Activated CD8-positive, alpha-beta memory T cell treated with anti-CD3 and anti-CD28 coated beads, Interleukin-2, amount 50 U/mL, for 1 hour (primary cell): ENCODE results near the gene TMEM127.
A peak's percentile ranks its signal among the peaks of the same experiment; 100 is the strongest.
"Not testable (repeated sequence)": the region's sequence is repeated elsewhere in the genome, so short reads cannot be mapped to it uniquely, and the experiment has no call there.

Experiments used
- DNase-seq: peaks from one replicate; pipeline ENCODE4 v3.0.0-alpha.2; 2020; ENCODE audit errors: extremely low read depth

The TMEM127 gene, protein sequence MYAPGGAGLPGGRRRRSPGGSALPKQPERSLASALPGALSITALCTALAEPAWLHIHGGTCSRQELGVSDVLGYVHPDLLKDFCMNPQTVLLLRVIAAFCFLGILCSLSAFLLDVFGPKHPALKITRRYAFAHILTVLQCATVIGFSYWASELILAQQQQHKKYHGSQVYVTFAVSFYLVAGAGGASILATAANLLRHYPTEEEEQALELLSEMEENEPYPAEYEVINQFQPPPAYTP

DNA sequence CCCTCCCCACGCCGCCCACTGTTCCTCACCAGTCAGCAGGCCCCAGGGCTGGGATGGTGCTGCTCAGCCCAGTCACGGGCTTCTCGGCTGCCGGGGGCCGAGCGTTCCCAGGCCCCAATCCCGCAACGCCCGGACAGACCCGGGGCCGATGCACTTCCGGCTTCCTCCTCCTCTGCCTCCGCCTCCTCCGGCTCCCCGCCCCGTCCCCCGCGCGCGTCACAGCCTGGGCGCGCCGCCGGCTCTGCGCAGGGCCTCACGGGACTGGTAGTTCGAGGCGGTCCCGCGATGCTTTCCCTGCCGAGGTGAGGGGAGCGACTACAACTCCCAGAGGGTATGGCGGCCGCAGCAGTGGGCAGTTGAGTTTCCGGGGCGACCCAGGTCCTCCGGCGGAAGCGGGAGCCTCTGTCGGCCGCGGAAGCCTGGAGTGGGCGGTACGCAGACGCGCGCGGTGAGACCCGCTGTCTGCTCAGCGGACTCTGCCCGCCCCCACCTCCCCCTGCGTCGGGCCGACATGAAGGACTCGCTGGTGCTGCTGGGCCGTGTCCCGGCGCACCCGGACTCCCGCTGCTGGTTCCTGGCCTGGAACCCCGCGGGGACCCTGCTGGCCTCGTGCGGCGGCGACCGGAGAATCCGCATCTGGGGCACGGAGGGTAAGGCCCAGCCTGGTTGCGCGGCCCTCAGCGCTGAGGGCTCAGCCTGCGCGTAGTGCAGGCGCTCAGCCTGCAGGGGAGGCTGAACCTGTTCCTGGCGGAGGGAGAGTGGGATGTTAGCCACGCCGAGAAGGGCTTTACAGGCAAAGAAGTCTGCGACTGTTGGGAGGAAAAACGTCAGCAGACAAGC, at the start of gene TMEM127, which contains the start of gene CIAO1:
Gene TMEM127, minus strand, starts transcription at position 158 of the 840 bp plus-strand sequence. CDS start 616 bp downstream, outside the sequence.
Gene CIAO1, plus strand, starts transcription at position 386 of the 840 bp plus-strand sequence. Its CDS starts 126 bp downstream, at position 512.
- DNase-seq, result peak; percentile 94

DNA sequence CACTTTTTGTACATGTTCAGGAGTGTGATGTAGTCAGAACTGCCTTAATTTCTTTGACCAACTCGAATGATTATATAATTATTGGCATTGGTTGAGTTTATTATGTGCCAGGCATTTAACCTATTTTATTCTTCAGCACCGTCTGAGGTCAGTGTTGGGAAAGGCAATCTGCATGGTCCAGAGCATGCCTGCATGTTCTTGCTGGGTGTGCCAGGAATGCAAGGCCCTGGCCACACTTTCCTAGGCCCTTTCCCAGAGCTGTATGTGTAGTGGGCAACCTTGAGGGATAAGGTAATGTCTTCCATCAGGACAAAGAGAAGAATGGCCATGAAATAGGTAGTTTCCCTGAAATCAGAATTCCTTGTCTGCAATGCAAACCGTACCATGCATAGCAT, 49.2 kb upstream of the TMEM127 start:
- DNase-seq, result no peak

DNA sequence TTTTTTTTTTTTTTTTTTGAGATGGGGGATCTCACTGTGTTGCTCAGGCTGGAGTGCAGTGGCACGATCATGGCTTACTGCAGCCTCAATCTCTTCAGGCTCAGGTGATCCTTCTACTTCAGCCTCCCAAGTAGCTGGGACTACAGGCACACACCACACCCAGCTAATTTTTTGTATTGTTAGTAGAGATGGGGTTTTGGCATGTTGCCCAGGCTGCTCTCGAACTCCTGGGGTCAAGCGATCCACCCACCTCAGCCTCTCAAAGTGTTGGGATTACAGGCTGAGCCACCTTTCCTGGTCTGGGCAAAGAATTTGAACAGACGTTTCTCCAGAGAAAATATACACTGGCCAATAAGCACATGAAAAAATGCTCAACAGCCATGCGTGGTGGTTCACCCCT, 42.5 kb upstream of the TMEM127 start:
- no peak for DNase-seq

DNA sequence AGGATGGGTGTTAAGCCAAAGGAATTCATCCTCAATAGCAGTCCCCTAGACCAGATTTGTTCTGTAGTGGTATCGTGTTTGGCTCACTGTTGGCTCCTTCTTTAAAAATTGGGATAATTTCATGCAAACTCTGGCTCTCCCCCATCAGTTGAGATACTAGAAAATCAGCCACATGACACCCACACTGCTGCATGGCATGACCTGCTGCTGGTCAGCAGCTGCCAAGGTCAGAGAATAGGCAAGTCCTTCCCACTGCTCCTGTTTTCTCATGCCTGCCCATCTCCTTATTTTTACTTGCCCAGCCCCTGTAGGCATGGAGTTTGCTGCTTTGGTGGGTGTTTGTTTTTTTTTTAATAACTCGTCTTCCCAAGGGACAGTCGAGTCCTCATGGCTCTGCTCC, 40.6 kb upstream of the TMEM127 start:
- no peak for DNase-seq

DNA sequence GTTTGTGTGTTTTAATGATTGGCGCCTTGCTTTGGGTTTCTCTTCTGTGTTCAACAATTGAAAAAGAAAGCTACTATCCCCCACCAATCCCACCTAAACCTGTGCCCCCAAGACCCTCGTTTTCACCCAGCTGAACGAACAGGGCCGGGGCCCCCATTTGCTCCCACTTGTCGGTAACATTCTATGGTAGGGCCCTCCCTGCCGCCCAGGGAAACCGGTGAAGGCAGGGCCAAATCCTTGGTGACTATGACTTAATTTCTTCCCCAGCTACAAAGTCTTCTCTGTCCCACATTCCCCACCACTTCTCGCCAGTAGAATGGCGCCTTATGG, 40.1 kb upstream of the TMEM127 start:
- DNase-seq, result no peak

DNA sequence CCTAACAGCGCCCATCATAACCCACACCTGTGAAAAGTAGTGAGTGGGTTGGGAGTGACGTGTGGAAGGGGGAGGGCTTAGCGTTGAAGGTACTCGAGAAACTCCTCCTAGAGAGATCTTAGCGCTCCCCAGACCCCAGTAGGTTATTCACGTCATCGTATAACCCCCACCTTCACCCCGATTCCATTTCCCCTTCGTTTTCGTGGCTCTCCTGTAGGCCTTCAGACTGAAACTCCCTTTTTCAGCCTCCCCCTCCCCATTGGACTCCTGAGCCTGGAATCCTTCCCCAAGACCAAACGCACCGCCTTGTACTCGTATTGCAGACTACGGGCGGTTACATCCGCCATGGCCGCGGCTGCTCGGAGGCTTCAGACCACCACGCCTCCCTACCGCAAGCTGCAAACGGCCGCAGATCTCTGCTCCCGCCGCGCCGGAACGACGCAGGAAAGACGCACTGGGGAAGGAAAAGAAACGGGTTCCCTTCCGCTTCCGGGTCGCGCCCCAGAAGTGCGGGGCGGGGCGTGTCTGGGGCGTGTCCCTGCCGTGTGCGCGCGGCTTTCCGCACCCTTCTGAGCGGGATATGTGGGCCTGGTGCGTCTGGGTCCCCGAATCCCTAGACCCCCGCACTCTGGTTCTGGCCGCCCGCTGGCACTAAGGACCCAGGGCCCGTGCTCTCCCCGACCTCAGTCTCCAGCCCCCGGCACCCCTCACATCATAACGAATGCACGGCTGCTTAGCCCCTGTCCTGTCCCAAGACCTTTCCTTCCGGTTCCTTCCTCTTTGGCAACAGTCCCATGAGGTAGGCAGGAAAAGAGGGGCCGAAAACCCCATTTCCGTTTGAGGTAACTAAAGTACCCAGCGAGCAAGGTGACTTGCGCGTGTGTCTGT, 39.5 kb upstream of the TMEM127 start, which contains the start of gene SNRNP200:
Gene SNRNP200, minus strand, starts transcription at position 456 of the 888 bp plus-strand sequence. Its CDS starts 109 bp downstream, at position 347.
- DNase-seq, result peak; percentile 76

DNA sequence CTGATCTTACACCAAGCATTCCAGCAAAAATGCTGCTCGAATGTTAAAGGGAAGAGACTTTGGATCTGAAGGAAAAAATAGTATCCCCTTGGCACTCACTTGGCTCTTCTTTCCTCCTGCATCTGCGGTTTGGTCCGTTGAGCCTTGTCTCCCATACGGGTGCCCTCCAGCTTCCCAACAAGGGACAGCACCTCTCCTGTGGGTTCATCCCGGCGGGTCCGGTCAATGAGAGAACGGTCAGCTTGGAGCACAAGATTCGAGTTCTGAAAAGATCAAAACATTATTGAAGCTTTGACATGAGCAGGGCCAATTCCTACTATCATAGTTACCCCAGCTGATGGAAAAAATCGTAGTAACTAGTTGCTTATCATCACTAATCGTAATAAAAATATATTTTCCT, 38.8 kb upstream of the TMEM127 start:
- DNase-seq, result no peak

DNA sequence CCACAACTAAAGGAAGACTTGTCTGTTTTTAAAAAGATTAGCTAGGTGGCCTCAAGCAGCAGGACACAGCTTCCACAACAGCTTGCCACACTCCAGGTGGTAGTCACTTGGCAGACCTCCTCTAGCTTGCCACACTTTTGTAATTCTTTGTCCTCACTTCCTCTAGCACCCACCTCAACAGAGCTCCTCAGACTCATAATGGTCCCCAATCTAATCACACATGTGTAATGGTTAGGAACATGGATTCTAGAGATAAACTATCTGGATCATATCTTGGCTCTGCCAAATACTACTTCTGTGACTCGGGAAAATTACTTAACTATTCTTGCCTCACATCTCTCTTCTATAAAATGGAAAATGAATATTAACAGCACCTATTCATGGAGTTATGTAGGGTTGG, 36.1 kb upstream of the TMEM127 start:
- no peak for DNase-seq

DNA sequence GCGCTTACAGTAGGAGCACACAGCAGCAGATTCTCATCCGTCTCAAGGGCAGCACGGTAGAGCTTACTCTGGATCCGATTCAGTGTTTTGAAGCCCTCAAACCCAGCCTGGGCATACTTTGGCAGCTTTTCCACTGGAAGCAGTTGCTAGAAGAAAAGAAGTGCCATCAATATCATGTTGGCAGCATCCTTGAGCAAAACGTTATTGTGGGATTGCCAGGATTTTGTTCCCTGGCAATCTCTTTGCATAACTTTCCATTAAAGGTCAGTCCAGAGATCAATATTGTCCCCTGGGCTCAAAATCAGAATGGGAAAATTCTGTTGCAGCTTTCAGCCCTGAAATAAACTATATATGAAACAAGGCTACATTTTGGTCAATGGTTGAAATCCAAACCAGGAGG, 31.1 kb upstream of the TMEM127 start:
- DNase-seq, result no peak

DNA sequence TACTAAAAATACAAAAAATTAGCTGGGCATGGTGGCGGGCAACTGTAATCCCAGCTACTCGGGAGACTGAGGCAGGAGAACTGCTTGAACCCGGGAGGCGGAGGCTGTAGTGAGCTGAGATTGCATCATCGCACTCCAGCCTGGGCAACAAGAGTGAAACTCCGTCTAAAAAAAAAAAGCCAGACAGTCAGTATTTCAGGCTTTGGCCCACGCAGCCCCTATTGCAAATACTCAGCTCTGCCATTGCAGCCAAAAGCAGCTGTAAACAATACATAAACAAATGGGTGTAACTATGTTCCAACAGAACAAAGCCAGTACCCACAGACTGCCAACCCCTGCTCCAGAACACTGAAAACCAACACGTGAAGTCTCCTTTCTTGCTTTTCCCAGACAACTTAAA, 28.5 kb upstream of the TMEM127 start:
- not testable (repeated sequence) for DNase-seq

DNA sequence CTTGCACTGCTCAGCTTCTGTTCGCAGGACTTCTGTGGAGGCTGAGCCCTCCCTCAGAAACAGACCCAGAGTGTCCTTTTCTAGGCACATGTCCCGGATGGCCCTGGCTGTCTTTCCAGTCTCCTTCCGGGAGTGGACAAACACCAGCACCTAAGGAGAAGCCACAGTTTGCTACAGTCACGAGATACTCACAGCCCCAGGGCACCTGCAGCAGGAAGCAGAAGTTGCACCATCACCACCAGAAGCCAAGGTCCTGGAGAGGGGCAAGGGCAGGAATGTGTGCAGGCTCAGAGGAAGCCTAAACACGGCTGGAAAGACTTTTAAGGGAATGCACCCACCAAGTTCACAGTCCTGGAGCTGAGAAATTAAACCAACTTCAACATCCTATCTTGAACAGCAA, 26.0 kb upstream of the TMEM127 start:
- no peak for DNase-seq

DNA sequence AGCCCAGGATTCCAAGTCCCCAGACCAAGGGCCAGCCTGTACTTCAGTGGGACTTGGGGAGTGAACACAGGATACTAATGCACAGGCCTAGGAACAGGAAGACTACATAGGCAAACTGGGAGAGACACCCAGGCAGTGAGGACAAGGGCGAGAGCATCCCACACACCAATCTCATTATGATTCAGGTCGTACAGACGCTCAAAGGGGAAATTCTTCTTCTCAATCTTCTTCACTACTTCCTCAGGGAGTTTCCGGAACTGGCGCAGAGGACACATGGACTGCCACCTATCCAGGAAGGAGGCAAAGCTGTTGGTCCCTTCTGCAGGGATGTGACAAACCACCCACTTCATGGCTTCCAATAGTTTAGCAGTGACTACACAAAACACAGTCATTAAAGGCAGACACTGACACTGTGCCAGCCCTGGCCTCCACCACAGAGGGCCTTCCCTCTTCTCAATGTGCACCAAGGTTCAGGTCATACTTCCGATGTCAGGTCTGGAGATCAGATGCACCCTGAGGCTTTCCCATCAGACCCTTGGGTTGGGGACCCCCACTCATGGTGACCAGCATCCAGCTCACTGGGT, 21.6 kb upstream of the TMEM127 start:
- no peak for DNase-seq

DNA sequence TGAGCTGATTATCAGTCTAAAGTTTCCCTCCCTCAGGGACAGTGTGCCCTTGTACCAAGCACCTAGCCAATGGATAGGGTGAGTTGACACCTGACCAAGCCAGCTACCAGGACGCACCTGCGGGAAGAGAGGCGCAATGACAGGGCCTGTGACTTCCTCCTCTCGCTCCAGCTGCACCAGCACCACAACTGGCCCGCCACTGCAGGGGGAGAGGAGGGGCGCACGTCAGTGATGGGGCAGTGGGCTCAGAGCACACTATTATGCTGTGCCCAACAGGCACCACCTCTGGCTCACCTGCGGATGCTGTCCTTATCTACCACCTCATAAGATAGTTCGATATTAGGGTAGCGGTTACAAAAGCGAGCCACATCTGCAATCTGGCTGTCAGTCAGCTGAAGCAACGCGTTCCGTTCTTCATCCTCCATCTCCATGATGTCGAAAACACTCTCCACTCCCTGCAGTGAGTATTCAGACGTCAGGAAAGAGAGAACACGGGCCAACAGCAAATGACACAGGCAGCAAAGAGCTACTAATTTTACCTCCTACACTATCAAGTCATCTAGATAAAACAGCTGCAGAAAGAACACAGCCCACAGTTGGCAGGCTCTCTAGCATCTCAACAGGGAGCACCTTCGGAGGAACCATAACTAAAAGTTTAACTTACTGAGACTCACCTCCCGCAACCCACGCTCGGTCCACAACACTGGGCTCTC, 11.1 kb upstream of the TMEM127 start:
- DNase-seq, result no peak

DNA sequence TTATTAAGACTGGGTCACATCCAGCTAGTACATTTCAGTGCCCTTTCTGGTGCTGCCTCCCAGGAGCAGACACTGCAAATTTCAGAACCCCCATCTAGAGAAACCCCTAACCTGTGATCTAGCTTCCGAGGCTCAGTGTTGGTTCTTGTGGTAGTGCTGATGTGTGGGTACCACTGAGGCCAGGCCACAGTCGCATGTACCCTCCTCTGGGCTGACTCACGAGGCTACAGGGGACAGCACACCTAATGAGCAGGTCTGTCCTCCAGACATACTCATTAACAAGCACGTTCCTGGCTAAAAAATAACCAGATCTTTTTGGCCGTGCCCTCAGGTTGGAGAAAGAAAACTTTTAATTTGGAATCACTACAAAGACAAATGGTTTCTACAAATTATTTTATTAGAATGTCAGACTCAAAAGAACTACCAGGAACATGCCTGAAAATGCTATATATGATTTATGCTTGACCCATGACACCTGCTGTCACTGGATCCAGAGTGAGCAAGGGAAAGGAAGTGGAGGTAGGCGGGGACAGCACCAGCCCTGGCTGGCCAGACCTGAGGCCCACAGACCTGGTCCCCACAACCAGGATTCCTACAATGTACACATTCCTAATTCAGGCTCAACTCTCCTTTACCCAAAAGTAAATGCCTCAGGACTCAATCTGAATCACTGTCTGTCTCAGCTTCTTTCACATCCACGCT, 8.7 kb upstream of the TMEM127 start:
- no peak for DNase-seq

DNA sequence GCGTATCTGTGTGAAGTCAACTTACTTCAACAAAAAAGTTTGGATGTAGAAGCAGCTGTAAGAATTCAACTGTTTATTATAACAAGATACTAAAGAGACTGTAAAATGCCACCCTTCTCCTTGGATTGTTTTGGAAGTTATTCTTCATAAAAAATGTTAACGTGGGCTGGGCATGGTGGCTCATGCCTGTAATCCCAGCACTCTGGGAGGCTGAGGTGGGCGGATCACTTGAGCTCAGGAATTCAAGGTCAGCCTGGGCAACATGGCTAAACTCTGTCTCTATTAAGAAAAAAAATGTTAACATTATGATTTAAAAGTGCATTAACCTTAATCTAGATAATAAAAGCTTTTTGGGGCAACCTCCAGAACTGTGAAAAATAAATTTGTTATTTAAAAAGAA, 8.0 kb upstream of the TMEM127 start:
- no peak for DNase-seq

DNA sequence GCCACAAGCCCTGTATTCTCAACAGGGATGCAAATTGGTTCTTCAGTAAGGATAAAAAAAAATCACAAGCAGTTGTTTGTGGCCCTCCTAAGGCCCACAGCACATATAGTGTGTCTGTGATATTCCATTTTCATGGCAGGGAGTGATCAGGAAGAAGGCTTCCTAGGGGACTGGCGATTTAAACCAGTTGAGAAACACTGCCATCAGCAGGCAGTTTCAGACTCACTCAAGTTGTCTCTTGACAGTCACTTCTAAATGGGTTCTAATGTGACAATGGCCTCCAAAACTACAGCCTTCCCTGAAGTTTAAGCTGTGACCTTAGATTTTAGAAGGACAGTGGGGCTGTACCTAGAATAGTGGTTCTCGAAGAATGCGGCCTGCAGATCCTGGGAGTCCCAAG, 6.2 kb upstream of the TMEM127 start:
- no peak for DNase-seq

DNA sequence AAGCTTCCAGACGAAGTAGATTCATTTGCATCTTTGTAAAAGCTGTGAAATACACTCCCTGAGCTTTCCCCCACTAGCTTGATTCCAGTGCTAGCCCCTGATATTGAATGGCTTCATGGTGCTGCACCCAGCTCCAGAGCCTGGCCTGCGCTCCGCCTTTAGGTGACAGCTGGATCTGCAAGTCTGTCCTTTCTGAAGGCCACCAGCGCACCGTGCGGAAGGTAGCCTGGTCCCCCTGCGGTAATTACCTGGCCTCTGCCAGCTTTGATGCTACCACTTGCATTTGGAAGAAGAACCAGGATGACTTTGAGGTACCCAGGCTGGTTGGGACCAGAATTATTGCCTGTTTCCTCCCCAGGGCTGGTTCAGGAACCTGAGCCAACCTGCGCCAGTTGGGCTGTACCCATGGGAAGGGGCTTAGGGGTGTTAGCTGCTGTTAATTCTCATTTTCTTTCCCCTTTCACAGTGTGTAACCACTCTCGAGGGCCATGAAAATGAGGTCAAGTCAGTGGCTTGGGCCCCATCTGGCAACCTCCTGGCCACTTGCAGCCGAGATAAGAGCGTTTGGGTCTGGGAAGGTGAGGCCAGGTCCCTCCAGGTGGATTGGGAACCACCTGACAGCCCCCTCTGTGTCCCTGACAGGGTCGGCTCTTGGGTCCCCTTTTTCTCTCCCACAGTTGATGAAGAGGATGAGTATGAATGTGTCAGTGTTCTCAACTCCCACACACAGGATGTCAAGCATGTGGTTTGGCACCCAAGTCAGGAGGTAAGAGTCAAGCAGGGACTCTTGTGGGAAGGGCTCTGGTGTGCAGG, 1.6 kb upstream of the TMEM127 start:
- no peak for DNase-seq

DNA sequence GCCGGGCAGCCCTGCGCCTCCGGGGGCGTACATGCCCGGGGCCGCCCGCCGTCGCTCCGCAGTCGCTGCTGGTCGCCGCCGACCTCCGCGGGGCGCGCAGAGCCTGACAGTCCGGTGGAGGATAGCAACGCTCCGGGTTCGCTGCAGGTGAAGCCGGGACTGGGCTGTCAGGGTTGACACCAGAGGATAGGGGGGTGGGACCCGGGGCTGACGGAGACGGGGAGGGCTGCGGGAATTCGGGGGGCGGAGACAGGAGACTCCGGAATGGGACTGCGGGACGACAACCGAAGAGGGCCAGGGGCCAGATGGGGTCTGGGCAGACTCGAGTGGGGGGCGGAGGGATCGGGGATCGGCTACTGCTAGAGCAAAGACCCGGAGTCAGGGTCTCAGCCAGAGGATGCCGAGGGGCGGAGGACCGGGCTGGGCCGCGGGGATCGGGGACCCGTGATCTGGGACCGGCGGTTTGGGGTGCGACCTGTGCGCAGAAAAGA, 403 bp downstream of the TMEM127 start:
- no peak for DNase-seq

DNA sequence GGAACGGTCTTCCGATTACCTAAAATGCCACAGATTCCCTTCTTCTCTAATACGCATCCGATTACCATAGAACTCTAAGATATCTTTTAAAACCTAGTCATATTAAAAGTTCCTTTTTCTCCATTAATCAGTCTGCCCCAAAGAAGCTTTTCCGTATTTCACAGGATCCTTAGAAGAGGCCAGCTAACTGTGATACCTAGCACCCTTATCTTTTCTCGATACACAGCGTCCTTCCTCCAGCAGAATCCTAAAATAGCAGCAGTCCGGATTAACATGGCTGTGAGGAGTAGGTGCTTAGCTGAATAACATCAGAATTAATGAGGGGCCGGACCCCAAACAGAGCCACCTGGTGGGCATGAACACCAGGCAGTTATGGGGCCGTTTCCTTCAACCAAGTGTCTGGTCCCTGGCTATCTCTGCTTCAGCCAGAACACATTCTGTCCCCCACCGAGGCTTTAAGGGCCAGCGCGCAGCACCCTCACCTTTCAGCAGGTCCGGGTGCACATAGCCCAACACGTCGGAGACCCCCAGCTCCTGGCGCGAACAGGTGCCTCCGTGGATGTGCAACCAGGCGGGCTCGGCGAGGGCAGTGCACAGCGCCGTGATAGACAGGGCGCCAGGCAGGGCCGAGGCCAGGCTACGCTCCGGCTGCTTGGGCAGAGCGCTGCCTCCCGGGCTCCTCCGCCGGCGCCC, 995 bp downstream of the TMEM127 start:
- no peak for DNase-seq
